ENCODE data around the gene TMEM182. TPM values are rescaled to one million over a fixed set of nuclear protein-coding genes. Genes with fewer than 3 reads are reported as not detected.

Gene TMEM182
- total and polyA plus RNA-seq, 2 of the 4 experiments (the other 2 are of a cell fraction): 1.3 to 1.4 TPM

GRCh38 chr2:102768892-102769291 is 7.1 kb downstream of the TMEM182 start:
- no peak for TF ChIP-seq ELK1 (IDR thresholded peaks at IDR 0.05; ENCODE audit: borderline replicate concordance, low read depth, low read length)
- no peak for TF ChIP-seq MAFK (IDR thresholded peaks at IDR 0.05; ENCODE audit: low read depth, low read length)
- TF ChIP-seq CHD1 (IDR thresholded peaks at IDR 0.05; ENCODE audit: low read depth, low read length): no peak
- no peak for TF ChIP-seq MXI1 (IDR thresholded peaks at IDR 0.05; ENCODE audit: borderline replicate concordance, low read depth, low read length)
- no peak for TF ChIP-seq CTCF (conservative IDR thresholded peaks at IDR 0.05; ENCODE audit: low read depth, low read length)
- no peak for TF ChIP-seq MAZ (IDR thresholded peaks at IDR 0.05; ENCODE audit: borderline replicate concordance, low read depth, low read length)
- no peak for TF ChIP-seq CEBPB (IDR thresholded peaks at IDR 0.05; ENCODE audit: low read depth, low read length)
- TF ChIP-seq POLR2A (IDR thresholded peaks at IDR 0.05; ENCODE audit: low read depth, low read length): no peak
- TF ChIP-seq NFE2L2 (IDR thresholded peaks at IDR 0.05; ENCODE audit: low read depth, low read length): no peak
- TF ChIP-seq BHLHE40 (IDR thresholded peaks at IDR 0.05; ENCODE audit: low read depth, low read length): no peak
- no peak for TF ChIP-seq FOS (IDR thresholded peaks at IDR 0.05; ENCODE audit: low read depth, low read length)
- TF ChIP-seq USF2 (IDR thresholded peaks at IDR 0.05; ENCODE audit: low read depth, low read length): no peak
- TF ChIP-seq RFX5 (IDR thresholded peaks at IDR 0.05; ENCODE audit: low read depth, low read length): no peak
- TF ChIP-seq RCOR1 (IDR thresholded peaks at IDR 0.05; ENCODE audit: insufficient replicate concordance, low read length): no peak
- no peak for ATAC-seq (ENCODE audit: low read depth)
- no peak overlapping the region for H3K4me3 ChIP-seq (ENCODE audit: insufficient read depth, low read depth, low read length)
- H3K56ac ChIP-seq (ENCODE audit: extremely low read depth, insufficient read depth, low read length): no peak overlapping the region
- no peak overlapping the region for H2AK9ac ChIP-seq (replicated peaks; ENCODE audit: low read depth, low read length, poor library complexity)
- H3K9me3 ChIP-seq (ENCODE audit: control insufficient read depth, insufficient read depth, low read length): no peaks in the 10 kb centered on the region
- dilution Hi-C loops (cut with HindIII; ENCODE audit: low sequenced_read_pairs, unreplicated experiment): no loop called here
- BruUV-seq (replicated peaks): no TSS peak
- DNase-seq: no peak
- H4K8ac ChIP-seq (ENCODE audit: low read depth in 2 of 2, low read length in 2 of 2): no peak overlapping the region
- H3K4me2 ChIP-seq (ENCODE audit: low read depth, low read length): no peak overlapping the region
- no peak overlapping the region for H2BK5ac ChIP-seq (ENCODE audit: low read depth, low read length, poor library complexity, severe bottlenecking)
- no peaks in the 10 kb centered on the region; the same call in 1 of the 2 replicates for H3K9me1 ChIP-seq (ENCODE audit: insufficient read depth, low read length)
- H3K79me1 ChIP-seq (ENCODE audit: low read depth in 1 of 2, low read length in 2 of 2): no peaks in the 10 kb centered on the region
- in situ Hi-C loops (cut with MboI; ENCODE audit: low sequenced_read_pairs): no loop called here
- no peak overlapping the region for H4K5ac ChIP-seq (ENCODE audit: low read depth, low read length)
- no peak overlapping the region for H2BK20ac ChIP-seq (ENCODE audit: low read depth, low read length)
- POLR2A ChIA-PET (ENCODE audit: unreplicated experiment): no interaction called here
- CTCF ChIA-PET: no interaction called here
- no peak overlapping the region for H2AFZ ChIP-seq (replicated peaks; ENCODE audit: low read length, poor library complexity)
- H3K36me3 ChIP-seq (ENCODE audit: control insufficient read depth, insufficient read depth, low read length): no peaks in the 10 kb centered on the region
- no peak overlapping the region for H2BK120ac ChIP-seq (ENCODE audit: low read depth, low read length)
- H3K14ac ChIP-seq (replicated peaks; ENCODE audit: low read depth, low read length): no peak overlapping the region
- H4K20me1 ChIP-seq (ENCODE audit: insufficient read depth, low read length): no peaks in the 10 kb centered on the region
- H4K91ac ChIP-seq (ENCODE audit: insufficient read depth, low read depth, low read length): no peak overlapping the region
- no peak overlapping the region for H2AK5ac ChIP-seq (ENCODE audit: low read depth, low read length)
- H3K4me1 ChIP-seq (ENCODE audit: control insufficient read depth, insufficient read depth, low read length): peaks cover 3% of the 10 kb centered on the region; the same call in 1 of the 2 replicates
- no peak overlapping the region for H3K27ac ChIP-seq (ENCODE audit: insufficient read depth, low read length)
- no peak overlapping the region for H3K9ac ChIP-seq (ENCODE audit: low read depth, low read length)
- H2BK15ac ChIP-seq (ENCODE audit: low read depth, low read length): no peak overlapping the region
- H3K18ac ChIP-seq (ENCODE audit: low read depth, low read length): no peak overlapping the region
- H3K23ac ChIP-seq (ENCODE audit: low read depth, low read length): no peak overlapping the region
- no peak overlapping the region for H3K4ac ChIP-seq (ENCODE audit: low read depth, low read length)
- intact Hi-C loops (cut with micrococcal nuclease): no loop called here
- no peaks in the 10 kb centered on the region for H3K27me3 ChIP-seq (ENCODE audit: control insufficient read depth, insufficient read depth, low read length)

Measured in IMR-90 (cell line).